PFSK-1 (cell line): ENCODE results near the gene USP53.

Experiments
- FOXP2 ChIP-seq: optimal IDR thresholded peaks from 2 replicates; pipeline ENCODE3; 2011; ENCODE audit warnings: borderline replicate concordance, control low read depth, inconsistent platforms; ENCODE audit not compliant: insufficient read depth; ENCODE audit errors: extremely low read length, extremely low read depth
- POLR2AphosphoS5 ChIP-seq: IDR thresholded peaks from 2 replicates; pipeline ENCODE4 v1.6.1; 2012; ENCODE audit warnings: low read depth, mild to moderate bottlenecking, control low read depth, low read length, moderate library complexity
- SIN3A ChIP-seq: IDR thresholded peaks from 2 replicates; pipeline ENCODE4 v1.6.1; 2012; ENCODE audit warnings: mild to moderate bottlenecking, low read length, moderate library complexity, borderline replicate concordance; ENCODE audit not compliant: insufficient read depth
- TAF1 ChIP-seq: IDR thresholded peaks from 2 replicates; pipeline ENCODE4 v1.6.1; 2012; ENCODE audit warnings: low read length, control low read depth, borderline replicate concordance; ENCODE audit not compliant: insufficient read depth
- TF ChIP-seq, protein P1 (sequence below), 2 experiments: IDR thresholded peaks; 2 replicates each; pipeline versions ENCODE4 v1.6.1 to v1.8.0; 2011 to 2012; ENCODE audit warnings: low read depth in 2 of 2, low read length in 2 of 2, control low read depth in 1 of 2, inconsistent platforms in 1 of 2, mild to moderate bottlenecking in 1 of 2, moderate library complexity in 1 of 2; ENCODE audit not compliant: insufficient read depth in 1 of 2

Gene USP53

DNA sequence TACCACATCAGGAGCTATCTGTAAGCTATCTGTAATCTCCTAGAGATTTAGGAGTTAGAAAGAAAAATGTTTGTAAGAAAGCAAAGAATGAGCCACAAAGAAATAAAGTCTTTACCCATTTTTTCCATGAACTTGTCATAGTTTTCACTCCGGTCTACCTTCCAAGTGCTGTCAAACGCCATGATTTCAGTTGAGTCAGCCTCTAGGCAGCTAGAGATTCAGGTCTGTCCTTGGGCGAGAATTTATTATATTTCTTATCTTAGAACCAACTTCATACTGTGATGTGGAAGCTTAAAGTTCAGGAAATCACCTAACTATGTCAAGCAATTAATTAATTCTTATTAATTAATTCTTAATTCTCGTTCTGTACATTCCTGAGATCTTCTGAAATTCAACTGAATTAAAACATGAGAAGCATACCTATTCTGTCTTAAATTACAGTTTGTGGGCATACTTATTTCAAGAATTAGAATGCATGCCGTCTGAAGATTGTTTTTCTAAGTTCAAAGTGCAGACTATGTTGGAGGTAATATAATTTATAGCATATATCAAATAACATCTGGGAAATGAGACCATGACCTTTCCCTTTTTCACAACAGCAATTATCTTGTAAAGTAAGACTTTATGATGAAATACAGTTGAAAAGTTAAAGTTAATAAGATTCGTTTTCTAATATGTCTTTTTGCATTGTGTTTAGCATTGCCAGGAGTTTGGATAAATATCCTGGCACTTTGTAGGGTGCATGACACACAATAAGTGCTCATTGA lies 109.6 kb downstream of the USP53 start, which contains the start of gene FABP2:
Gene FABP2 (minus strand): TSS at position 218 of the 767 bp plus-strand sequence. CDS start 36 bp downstream, at position 182.
- TF ChIP-seq TAF1 = no peak
- TF ChIP-seq POLR2AphosphoS5 = no peak
- no peak for TF ChIP-seq FOXP2
- TF ChIP-seq, protein P1, sequence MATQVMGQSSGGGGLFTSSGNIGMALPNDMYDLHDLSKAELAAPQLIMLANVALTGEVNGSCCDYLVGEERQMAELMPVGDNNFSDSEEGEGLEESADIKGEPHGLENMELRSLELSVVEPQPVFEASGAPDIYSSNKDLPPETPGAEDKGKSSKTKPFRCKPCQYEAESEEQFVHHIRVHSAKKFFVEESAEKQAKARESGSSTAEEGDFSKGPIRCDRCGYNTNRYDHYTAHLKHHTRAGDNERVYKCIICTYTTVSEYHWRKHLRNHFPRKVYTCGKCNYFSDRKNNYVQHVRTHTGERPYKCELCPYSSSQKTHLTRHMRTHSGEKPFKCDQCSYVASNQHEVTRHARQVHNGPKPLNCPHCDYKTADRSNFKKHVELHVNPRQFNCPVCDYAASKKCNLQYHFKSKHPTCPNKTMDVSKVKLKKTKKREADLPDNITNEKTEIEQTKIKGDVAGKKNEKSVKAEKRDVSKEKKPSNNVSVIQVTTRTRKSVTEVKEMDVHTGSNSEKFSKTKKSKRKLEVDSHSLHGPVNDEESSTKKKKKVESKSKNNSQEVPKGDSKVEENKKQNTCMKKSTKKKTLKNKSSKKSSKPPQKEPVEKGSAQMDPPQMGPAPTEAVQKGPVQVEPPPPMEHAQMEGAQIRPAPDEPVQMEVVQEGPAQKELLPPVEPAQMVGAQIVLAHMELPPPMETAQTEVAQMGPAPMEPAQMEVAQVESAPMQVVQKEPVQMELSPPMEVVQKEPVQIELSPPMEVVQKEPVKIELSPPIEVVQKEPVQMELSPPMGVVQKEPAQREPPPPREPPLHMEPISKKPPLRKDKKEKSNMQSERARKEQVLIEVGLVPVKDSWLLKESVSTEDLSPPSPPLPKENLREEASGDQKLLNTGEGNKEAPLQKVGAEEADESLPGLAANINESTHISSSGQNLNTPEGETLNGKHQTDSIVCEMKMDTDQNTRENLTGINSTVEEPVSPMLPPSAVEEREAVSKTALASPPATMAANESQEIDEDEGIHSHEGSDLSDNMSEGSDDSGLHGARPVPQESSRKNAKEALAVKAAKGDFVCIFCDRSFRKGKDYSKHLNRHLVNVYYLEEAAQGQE (IDR thresholded peaks at IDR 0.05; ENCODE audit: insufficient read depth in 1 of 2, low read depth in 2 of 2, low read length in 2 of 2) = no peak
- TF ChIP-seq SIN3A = no peak

DNA sequence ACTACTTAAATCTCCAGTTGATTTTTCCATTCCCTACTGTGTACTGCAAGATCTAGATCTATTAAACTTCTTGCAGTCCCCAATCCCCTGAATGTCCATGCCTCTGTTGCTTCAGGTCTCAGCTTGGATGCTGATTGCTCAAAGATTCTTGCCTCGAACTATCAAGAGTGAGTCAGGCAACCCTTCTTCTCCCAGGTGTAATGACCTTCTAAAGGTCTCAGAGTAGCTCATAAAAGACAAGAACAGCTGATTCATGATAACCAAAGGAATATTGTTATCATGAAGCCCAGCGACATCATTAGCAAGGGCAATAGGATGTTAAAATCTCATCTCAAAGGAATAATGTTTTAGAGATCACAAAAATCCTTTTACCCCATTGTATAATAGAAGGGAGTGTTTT lies 116.2 kb downstream of the USP53 start:
- TF ChIP-seq SIN3A (no peak), TAF1 (no peak), FOXP2 (no peak), POLR2AphosphoS5 (no peak)
- TF ChIP-seq, protein P1 (IDR thresholded peaks at IDR 0.05; ENCODE audit: insufficient read depth in 1 of 2, low read depth in 2 of 2, low read length in 2 of 2) = no peak

DNA sequence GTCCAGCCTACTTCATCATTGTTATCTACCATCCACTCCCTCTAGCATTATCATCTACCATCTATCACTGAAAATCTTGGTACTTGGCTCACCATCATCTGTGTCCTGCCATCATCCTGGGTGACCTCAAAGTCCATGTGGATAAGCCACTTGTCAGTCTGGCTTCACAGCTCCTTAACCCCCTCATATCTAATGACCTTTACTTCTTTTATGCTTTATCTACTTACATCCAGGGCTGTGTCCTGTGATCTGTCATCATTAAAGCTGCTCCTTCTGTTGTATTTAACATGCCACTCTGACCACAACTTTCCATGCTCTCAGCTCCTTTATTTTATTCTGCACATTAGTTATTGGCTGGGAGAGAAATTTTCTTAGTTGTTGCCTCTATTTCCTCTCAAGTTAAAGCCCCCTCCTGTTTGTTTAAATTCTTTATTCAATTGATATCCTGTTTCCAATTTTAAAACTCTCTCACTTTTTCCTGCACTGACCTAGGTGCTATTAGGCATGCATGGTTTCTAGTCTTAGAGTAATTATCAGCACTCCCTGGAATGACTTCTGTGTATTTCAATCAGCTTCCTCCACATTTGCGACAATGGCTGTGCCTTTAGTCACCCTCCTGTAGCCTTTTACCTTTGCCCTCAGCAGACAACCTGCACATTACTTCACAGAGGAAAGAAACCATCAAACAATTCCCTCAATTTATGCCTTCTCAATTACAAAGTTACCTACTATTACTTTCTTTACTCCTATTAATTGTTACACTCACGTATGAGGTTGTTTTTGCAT lies 117.5 kb downstream of the USP53 start:
- no peak for TF ChIP-seq FOXP2
- TF ChIP-seq TAF1 = no peak
- TF ChIP-seq, protein P1 (IDR thresholded peaks at IDR 0.05; ENCODE audit: insufficient read depth in 1 of 2, low read depth in 2 of 2, low read length in 2 of 2) = no peak
- no peak for TF ChIP-seq POLR2AphosphoS5
- no peak for TF ChIP-seq SIN3A

DNA sequence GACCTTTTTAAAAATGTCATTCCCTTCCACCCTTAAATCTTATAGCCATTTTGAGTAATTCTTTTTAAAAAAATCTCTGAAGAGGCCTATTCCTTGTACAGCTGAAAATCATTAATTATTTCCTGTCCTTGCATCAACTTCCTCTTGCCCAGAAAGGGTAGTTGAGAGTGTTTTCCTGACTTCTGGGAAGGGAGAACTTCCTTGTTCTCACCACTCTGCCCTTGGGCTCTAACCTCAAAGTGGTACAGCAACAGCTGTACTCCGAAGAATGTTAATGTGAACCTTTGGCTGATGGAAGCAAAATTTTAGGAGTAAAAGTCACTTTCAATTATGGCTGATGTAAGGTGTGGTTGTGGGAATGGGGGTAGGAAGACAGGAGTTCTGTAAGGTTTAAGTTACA lies 124.5 kb downstream of the USP53 start:
- no peak for TF ChIP-seq SIN3A
- no peak for TF ChIP-seq FOXP2
- TF ChIP-seq, protein P1 (IDR thresholded peaks at IDR 0.05; ENCODE audit: insufficient read depth in 1 of 2, low read depth in 2 of 2, low read length in 2 of 2) = no peak
- TF ChIP-seq TAF1 = no peak
- no peak for TF ChIP-seq POLR2AphosphoS5
